Neural crest cell (in vitro differentiated cells): ENCODE measurements around the gene PARL. TPM values are rescaled to one million over a fixed set of nuclear protein-coding genes. Genes with fewer than 3 reads are reported as not detected.
A peak's percentile ranks its signal among the peaks of the same experiment; 100 is the strongest.

Source experiments
- DNase-seq: peaks from one replicate; pipeline ENCODE4 v3.0.0; 2021; ENCODE audit warnings: low read depth, mixed read lengths, low spot score
- H3K27ac Mint-ChIP-seq: one replicate; pipeline ENCODE4 v1.8.0; 2021; ENCODE audit warnings: mild to moderate bottlenecking, mixed read lengths; ENCODE audit not compliant: unreplicated experiment
- H3K27me3 Mint-ChIP-seq: 2 replicates; pipeline ENCODE4 v1.8.0; 2021; ENCODE audit warnings: low read depth, mild to moderate bottlenecking, mixed read lengths
- H3K36me3 Mint-ChIP-seq: 2 replicates; pipeline ENCODE4 v1.8.0; 2021; ENCODE audit warnings: low read depth, mild to moderate bottlenecking, mixed read lengths
- H3K4me1 Mint-ChIP-seq: 2 replicates; pipeline ENCODE4 v1.8.0; 2021; ENCODE audit warnings: mixed read lengths
- H3K4me3 Mint-ChIP-seq: one replicate; pipeline ENCODE4 v1.8.0; 2021; ENCODE audit warnings: mild to moderate bottlenecking, mixed read lengths
- H3K9me3 Mint-ChIP-seq: 2 replicates; pipeline ENCODE4 v1.8.0; 2021; ENCODE audit warnings: mixed read lengths
- total RNA-seq: library from RNA; stranded (reverse); gene quantifications from 2 replicates; pipeline ENCODE4 v1.2.1, GENCODE V29; 2021
- TF ChIP-seq, protein P1 (sequence below): fragments of 200-600 bp; sonication (generic); conservative IDR thresholded peaks from 2 replicates; pipeline ENCODE4 v1.5.0; 2021; ENCODE audit warnings: antibody characterized with exemption, mild to moderate bottlenecking

Gene PARL
- total RNA-seq, 1 donor from 2014 or later = 70.4 TPM

DNA sequence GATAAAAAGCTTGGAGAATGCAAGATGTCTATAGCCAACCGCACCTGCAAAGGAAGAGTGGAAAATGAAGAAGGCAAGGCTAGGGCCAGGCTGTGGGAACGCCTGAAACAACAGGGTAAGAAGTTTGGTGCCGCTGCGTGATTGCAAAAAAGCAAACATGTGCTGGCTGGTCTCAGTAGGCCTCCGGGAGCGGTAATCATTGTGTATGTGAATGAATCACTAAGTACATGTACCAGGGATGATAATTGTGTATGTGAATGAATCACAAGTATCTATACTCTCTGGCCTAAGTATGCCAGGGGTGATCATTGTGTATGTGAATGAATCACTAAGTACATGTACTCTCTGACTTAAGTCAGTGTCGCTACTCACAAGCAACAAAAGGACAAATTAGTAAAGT is 40.3 kb upstream of the PARL start:
- Mint-ChIP-seq H3K27ac (peak overlapping the region; percentile 50), H3K27me3 (no peaks in the 10 kb centered on the region), H3K9me3 (no peaks in the 10 kb centered on the region), H3K4me1 (no peaks in the 10 kb centered on the region), H3K36me3 (no peaks in the 10 kb centered on the region), H3K4me3 (no peak overlapping the region)
- TF ChIP-seq, protein P1, sequence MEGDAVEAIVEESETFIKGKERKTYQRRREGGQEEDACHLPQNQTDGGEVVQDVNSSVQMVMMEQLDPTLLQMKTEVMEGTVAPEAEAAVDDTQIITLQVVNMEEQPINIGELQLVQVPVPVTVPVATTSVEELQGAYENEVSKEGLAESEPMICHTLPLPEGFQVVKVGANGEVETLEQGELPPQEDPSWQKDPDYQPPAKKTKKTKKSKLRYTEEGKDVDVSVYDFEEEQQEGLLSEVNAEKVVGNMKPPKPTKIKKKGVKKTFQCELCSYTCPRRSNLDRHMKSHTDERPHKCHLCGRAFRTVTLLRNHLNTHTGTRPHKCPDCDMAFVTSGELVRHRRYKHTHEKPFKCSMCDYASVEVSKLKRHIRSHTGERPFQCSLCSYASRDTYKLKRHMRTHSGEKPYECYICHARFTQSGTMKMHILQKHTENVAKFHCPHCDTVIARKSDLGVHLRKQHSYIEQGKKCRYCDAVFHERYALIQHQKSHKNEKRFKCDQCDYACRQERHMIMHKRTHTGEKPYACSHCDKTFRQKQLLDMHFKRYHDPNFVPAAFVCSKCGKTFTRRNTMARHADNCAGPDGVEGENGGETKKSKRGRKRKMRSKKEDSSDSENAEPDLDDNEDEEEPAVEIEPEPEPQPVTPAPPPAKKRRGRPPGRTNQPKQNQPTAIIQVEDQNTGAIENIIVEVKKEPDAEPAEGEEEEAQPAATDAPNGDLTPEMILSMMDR = no peak
- no peak for DNase-seq

GRCh38 chr3:183924543-183924942 is 39.9 kb upstream of the PARL start:
- no peak for DNase-seq
- no peaks in the 10 kb centered on the region for H3K9me3 Mint-ChIP-seq
- peak overlapping the region; percentile 31 for H3K27ac Mint-ChIP-seq
- no peaks in the 10 kb centered on the region for H3K4me1 Mint-ChIP-seq
- H3K36me3 Mint-ChIP-seq = no peaks in the 10 kb centered on the region
- H3K27me3 Mint-ChIP-seq = no peaks in the 10 kb centered on the region
- TF ChIP-seq, protein P1 = no peak
- no peak overlapping the region for H3K4me3 Mint-ChIP-seq

DNA sequence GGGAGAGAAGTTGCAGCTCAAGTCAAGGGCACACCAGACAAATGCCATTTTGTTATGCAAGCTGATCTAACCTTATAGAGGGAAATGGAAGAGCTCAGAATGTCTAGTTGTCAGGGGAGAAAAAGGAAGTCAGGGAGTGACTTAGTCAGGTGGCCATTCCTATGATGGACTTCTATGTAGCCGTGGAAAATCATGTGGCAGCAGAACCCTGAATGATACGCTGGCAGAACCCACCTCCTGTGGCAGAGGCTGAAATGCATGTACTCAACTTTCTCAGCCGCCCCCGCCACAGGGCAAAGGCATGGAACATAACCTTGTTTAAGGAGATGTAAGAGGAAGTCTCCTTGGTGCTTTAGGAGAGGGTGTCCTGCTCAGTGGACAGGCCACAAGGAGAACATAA is 37.7 kb upstream of the PARL start:
- Mint-ChIP-seq H3K36me3 (no peaks in the 10 kb centered on the region), H3K4me1 (no peaks in the 10 kb centered on the region), H3K4me3 (no peak overlapping the region), H3K9me3 (no peaks in the 10 kb centered on the region), H3K27me3 (no peaks in the 10 kb centered on the region), H3K27ac (no peak overlapping the region)
- DNase-seq = no peak
- TF ChIP-seq, protein P1 = no peak

- no peak overlapping the region for H3K4me3 Mint-ChIP-seq
- H3K4me1 Mint-ChIP-seq = no peaks in the 10 kb centered on the region
- H3K27ac Mint-ChIP-seq = no peak overlapping the region
- no peaks in the 10 kb centered on the region for H3K27me3 Mint-ChIP-seq
- no peaks in the 10 kb centered on the region for H3K9me3 Mint-ChIP-seq
- no peak for DNase-seq
- TF ChIP-seq, protein P1 = no peak
- H3K36me3 Mint-ChIP-seq = no peaks in the 10 kb centered on the region
These were observed 36.4 kb upstream of the PARL start for GRCh38 chr3:183921096-183921495.

DNA sequence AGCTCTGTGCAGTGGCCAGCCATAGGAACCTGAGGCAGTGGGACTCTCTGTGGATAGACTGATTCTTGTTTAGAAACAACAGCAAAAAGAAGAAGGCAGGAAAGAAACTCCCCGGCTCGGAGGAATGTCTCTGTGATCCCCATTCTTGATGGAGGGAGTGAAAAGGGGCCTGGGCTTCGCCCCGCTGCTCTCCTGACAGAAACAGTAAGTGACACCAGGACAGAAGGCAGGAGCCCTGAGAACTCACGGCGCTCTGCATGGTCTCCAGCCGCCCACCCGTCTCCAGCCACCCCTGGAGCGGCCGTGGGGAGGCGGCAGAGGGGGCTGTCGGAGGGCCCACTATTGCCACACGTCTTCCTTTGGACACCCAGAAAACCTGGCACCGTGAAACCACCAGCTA is 35.7 kb upstream of the PARL start:
- no peaks in the 10 kb centered on the region for H3K9me3 Mint-ChIP-seq
- TF ChIP-seq, protein P1 = no peak
- no peak for DNase-seq
- no peak overlapping the region for H3K27ac Mint-ChIP-seq
- no peak overlapping the region for H3K4me3 Mint-ChIP-seq
- H3K27me3 Mint-ChIP-seq = no peaks in the 10 kb centered on the region
- H3K36me3 Mint-ChIP-seq = no peaks in the 10 kb centered on the region
- no peaks in the 10 kb centered on the region for H3K4me1 Mint-ChIP-seq

DNA sequence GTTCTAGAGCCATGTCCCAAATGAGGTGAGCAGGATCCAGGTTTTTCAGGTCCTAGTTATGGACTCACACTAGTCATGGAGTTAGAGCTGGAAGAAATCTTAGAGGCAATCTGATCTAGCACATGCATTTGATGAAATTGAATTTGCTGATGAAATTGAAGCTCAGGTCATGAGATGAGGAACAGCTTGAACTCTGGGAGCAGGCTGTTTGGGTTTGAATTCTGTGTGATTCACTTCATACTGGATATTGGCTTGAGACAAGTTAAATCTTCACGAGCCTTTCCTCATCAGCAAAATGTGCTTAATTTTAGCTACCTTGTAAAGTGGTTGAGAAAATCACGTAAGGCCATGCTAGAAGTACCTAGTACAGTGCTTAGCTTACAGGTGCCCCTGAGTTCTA is 33.5 kb upstream of the PARL start:
- Mint-ChIP-seq H3K9me3 (no peaks in the 10 kb centered on the region), H3K27ac (no peak overlapping the region), H3K27me3 (no peaks in the 10 kb centered on the region), H3K36me3 (no peaks in the 10 kb centered on the region), H3K4me3 (no peak overlapping the region), H3K4me1 (no peaks in the 10 kb centered on the region)
- TF ChIP-seq, protein P1 = no peak
- no peak for DNase-seq
